GM19395 (cell line): Measurements from ENCODE around the gene STPG2.
"Not testable (repeated sequence)": the region's sequence is repeated elsewhere in the genome, so short reads cannot be mapped to it uniquely, and the experiment has no call there.

Experiments
- ATAC-seq: cut with Tn5 transposase; IDR thresholded peaks from one replicate; pipeline ENCODE4 v1.9.1; 2021; ENCODE audit warnings: mild to moderate bottlenecking, moderate library complexity; ENCODE audit not compliant: unreplicated experiment

STPG2 gene

GRCh38 chr4:97952763-97953162, 190.5 kb downstream of the STPG2 start:
- no peak for ATAC-seq

GRCh38 chr4:97950836-97951235, 192.4 kb downstream of the STPG2 start:
- no peak for ATAC-seq

GRCh38 chr4:97942951-97943350, 200.3 kb downstream of the STPG2 start:
- no peak for ATAC-seq

GRCh38 chr4:97942137-97942536, 201.1 kb downstream of the STPG2 start:
- no peak for ATAC-seq

- ATAC-seq: no peak
Observed at GRCh38 chr4:97938141-97938540, 205.1 kb downstream of the STPG2 start.

GRCh38 chr4:97924341-97924958, 218.8 kb downstream of the STPG2 start:
- no peak for ATAC-seq

- ATAC-seq: no peak
Observed at GRCh38 chr4:97923096-97923495, 220.2 kb downstream of the STPG2 start.

GRCh38 chr4:97917115-97917514, 226.2 kb downstream of the STPG2 start:
- no peak for ATAC-seq

GRCh38 chr4:97912156-97912555, 231.1 kb downstream of the STPG2 start:
- no peak for ATAC-seq

- ATAC-seq: no peak
Observed at GRCh38 chr4:97911236-97911906, 231.9 kb downstream of the STPG2 start.

GRCh38 chr4:97910005-97910404, 233.3 kb downstream of the STPG2 start:
- no peak for ATAC-seq

GRCh38 chr4:97903436-97904189, 239.7 kb downstream of the STPG2 start:
- ATAC-seq: not testable (repeated sequence)

GRCh38 chr4:97900229-97900628, 243.0 kb downstream of the STPG2 start:
- ATAC-seq: no peak

GRCh38 chr4:97892592-97893266, 250.5 kb downstream of the STPG2 start:
- no peak for ATAC-seq

GRCh38 chr4:97879942-97880341, 263.3 kb downstream of the STPG2 start:
- no peak for ATAC-seq

GRCh38 chr4:97868097-97868496, 275.2 kb downstream of the STPG2 start:
- no peak for ATAC-seq

- no peak for ATAC-seq
Observed at GRCh38 chr4:97867557-97868091, 275.7 kb downstream of the STPG2 start.

- ATAC-seq: no peak
Observed at GRCh38 chr4:97866821-97867556, 276.3 kb downstream of the STPG2 start.

- ATAC-seq: no peak
Observed at GRCh38 chr4:97851115-97851514, 292.2 kb downstream of the STPG2 start.

- no peak for ATAC-seq
Observed at GRCh38 chr4:97845758-97846157, 297.5 kb downstream of the STPG2 start.

GRCh38 chr4:97841512-97841911, 301.8 kb downstream of the STPG2 start:
- no peak for ATAC-seq
